GM18873 (cell line): Measurements from ENCODE around the gene PDIA4.
"Not testable (repeated sequence)": the region's sequence is repeated elsewhere in the genome, so short reads cannot be mapped to it uniquely, and the experiment has no call there.

Experiments used
- ATAC-seq: cut with Tn5 transposase; IDR thresholded peaks from one replicate; pipeline ENCODE4 v1.9.1; 2021; ENCODE audit warnings: mild to moderate bottlenecking, moderate library complexity, moderate number of reproducible peaks; ENCODE audit not compliant: unreplicated experiment, low FRiP score

PDIA4 gene

DNA sequence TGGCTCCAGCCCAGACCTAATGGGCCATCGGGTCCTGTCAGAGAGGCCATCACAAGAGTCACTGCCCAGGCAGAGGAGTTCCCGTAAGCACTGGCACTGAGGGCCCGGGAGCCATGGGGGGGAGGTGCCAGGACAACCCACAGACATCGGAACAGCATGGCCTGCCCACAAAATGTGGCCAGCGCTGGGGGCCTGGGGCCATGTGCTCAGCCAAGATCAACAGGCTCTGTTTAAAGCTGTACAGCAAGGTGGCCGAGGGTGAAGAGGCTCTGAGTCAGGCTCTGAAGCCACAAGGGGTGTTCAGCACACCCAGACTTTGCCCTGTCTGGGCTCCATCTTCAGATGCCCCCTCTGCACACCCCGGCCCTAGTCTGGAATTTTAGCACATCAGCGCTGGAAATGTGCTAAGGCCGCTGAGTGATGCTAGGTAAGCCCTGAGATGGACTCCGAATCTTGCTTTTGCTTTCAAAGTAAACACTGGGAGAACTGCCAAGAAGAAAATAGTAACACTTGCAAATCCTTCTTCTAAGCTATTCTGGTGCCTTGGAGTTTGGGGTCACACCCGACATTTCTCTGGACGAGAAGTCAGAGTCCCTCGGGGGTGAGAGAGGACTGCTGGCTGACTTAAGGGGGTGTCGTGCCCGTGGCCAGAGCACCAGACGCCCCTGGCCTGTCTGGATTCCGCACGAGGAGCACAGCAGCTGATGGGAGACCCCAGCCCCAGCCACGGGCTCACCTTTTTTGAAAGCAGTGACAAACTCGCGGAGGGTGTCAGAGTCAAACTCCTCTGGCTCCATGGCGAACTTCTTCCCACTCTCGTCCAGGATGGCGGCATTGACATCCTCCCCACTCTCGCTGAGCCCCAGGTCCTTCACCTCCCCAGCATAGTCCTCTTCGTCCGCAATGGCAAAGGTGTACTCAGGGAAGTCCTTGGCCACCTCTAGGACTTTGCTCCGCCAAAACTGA is 23.6 kb downstream of the PDIA4 start:
- ATAC-seq, result no peak

GRCh38 chr7:149003560-149004305 is 24.6 kb downstream of the PDIA4 start:
- ATAC-seq, result no peak

DNA sequence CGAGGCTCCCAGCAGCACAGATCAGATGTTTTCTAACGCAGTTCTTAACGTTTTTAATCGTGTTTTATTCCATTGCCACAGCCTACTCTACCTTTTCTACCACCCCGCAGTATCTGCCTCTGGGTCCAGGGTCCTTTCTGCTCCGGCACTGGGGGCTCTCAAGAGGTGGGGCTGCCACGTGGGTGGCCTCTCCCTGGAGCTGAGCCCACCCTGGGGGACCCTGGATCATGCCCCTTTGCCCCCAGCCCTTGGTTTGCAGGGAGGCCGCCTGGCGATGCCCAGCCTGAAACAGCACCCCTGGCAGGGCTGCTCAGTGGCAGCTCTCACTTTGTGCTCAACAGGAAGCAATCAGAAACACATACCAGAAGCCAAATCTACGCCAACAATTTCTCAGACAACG is 25.3 kb downstream of the PDIA4 start:
- ATAC-seq, result no peak

DNA sequence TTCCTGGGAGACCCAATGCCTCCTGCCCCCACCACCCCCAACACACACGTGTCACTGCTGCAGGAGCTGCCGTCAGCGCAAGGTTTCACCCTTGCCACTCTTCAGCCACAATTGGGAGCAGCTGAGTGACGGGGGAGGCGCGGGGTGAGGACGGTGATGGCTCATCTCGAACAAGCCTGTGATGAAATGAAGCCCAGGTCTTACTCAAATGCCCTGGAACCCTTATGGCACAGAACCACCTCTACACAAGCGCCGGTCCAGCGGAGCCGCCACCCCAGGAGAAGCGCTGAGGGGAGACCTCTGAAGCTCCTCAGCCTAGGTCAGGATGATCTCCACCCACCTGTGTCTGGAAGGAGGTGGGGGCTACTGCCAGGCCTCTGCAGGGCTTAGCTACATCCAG is 25.7 kb downstream of the PDIA4 start:
- ATAC-seq, result no peak

- no peak for ATAC-seq
Measured at GRCh38 chr7:149001427-149002068, 26.8 kb downstream of the PDIA4 start.

DNA sequence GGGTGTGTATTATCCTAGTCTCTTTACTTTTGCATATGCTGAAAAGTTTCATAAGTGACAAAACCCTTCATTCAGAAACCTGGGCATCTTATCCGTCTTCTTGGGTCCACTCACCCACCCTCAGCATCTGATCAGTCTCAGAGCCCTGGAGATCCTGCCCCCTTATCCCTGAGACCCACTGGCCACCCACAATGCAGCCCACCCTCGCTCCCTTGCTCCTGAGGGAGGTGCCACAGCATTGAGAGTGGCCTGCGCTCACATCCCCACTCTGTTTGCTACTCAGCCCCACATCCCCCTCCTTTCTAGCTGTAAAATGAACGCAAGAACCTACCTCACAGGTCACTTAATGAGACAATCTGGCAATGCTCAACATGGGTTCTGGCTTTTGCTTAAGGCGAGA is 27.3 kb downstream of the PDIA4 start:
- no peak for ATAC-seq

DNA sequence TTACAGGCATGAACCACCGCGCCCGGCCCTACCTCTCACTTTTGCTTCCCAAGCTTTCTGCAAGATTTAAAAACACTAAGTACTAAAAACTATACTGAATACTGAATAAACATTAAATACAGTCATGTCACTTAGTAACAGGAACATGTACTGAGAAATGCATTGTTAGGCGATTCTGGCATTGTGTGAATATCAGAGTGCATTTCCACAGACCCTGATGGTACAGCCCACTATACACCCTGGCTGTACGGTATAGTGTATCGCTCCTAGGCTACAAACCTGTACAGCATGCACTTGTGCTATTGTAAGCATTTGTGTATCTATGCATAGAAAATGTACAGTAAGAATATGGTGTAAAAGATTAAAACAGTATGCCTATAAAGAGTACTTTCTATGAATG is 29.1 kb downstream of the PDIA4 start:
- no peak for ATAC-seq

- ATAC-seq, result no peak
Measured at GRCh38 chr7:148997497-148997896, 30.8 kb downstream of the PDIA4 start.

GRCh38 chr7:148994576-148994975 is 33.7 kb downstream of the PDIA4 start:
- no peak for ATAC-seq

- ATAC-seq, result no peak
Measured at GRCh38 chr7:148993193-148993592, 35.1 kb downstream of the PDIA4 start.

- no peak for ATAC-seq
Measured at GRCh38 chr7:148991536-148991935, 36.8 kb downstream of the PDIA4 start.

GRCh38 chr7:148987751-148988512 is 40.4 kb downstream of the PDIA4 start:
- no peak for ATAC-seq

- ATAC-seq, result peak; percentile 90
Measured at GRCh38 chr7:148987010-148987750, 41.1 kb downstream of the PDIA4 start.

- ATAC-seq, result no peak
Measured at GRCh38 chr7:148986742-148987009, 41.6 kb downstream of the PDIA4 start.

DNA sequence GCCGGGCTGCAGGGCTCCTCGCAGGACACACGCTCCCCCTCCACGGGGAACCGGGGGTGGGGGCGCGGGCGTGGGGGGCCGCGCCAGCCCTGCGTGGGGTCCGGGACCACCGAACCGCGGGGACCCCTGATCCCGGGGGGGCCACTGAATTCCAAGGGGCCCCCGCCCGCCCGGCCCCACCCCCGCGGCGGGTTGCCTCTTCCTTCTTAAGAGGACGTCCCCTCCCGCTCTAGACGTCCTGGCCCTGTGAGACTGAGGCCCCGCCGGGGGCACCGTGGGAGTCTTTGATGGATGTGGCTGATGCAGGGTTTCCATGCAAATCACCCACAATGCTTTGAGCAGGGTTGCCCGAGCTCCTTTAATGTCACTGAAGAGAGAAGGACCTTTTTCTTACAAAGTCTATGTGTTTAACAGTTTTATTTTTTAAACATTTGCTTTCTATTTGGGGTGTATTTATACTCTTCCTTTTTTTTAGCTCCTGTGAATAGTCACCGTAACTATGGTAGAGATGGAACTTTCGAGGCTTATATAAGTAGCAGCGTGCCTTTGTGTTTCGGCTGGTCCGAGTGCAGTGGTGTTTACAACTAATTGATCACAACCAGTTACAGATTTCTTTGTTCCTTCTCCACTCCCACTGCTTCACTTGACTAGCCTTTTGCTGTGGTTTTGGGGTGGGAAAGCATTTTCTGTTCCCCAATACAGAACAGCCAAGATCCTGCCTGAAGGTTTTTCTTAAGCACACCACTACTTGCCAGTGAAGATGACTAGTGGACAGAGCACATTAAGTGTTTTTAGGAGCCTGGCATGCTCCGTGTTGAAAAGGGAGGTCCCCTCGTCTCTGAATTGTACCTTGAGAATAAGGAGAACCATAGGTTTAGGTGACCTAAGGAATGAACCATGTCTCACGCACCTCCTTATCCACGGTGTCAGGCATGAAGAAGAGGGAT is 44.8 kb downstream of the PDIA4 start:
- ATAC-seq, result peak; percentile 40

GRCh38 chr7:148982654-148983199 is 45.6 kb downstream of the PDIA4 start:
- ATAC-seq, result no peak

DNA sequence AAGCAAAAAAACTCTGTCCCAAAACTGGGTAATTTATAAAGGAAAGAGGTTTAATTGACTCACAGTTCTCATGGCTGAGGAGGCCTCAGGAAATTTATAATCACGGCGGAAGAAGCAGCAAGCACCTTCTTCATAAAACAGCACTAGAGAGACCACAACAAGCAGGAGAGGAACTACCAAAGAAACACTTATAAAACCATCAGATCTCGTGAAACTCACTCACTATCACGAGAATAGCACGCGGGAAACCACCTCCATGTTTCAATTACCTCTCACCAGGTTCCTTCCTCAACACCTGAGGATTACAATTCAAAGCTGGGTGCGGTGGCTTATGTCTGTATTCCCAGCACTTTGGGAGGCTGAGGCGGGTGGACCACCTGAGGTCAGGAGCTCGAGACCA is 48.5 kb downstream of the PDIA4 start:
- ATAC-seq, result no peak

DNA sequence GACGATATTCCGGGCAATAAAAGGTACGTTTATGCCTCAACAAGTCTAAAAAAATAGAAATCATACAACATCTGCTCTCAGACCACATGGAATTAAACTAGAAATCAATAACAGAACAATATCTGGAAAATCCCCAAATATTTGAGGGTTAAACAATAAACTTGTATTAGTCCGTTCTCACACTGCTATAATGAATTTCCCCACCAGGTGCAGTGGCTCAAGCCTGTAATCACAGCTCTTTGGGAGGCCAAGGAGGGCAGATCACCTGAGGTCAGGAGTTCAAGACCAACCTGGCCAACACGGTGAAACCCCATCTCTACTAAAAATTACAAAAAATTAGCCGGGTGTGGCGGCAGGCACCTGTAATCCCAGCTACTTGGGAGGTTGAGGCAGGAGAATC is 49.2 kb downstream of the PDIA4 start:
- ATAC-seq, result not testable (repeated sequence)

- ATAC-seq, result no peak
Measured at GRCh38 chr7:148978091-148978490, 50.2 kb downstream of the PDIA4 start.
